Measurements from ENCODE around the gene SP110.

SP110 gene

GRCh38 chr2:230131366-230131765 is 88.4 kb downstream of the SP110 start:
- no peak for DNase-seq
- H3K9me3 ChIP-seq = no peaks in the 10 kb centered on the region
- H3K36me3 ChIP-seq = no peaks in the 10 kb centered on the region
- no peaks in the 10 kb centered on the region for H3K27me3 ChIP-seq
- no peaks in the 10 kb centered on the region for H3K4me1 ChIP-seq
- H3K4me3 ChIP-seq (ENCODE audit: low read depth, low read length) = no peak overlapping the region
- TF ChIP-seq CTCF (IDR thresholded peaks at IDR 0.05; ENCODE audit: low read depth, low read length) = no peak

GRCh38 chr2:230130668-230131364 is 89.0 kb downstream of the SP110 start:
- H3K9me3 ChIP-seq = no peaks in the 10 kb centered on the region
- H3K27me3 ChIP-seq = no peaks in the 10 kb centered on the region
- no peak overlapping the region for H3K4me3 ChIP-seq (ENCODE audit: low read depth, low read length)
- TF ChIP-seq CTCF (IDR thresholded peaks at IDR 0.05; ENCODE audit: low read depth, low read length) = no peak
- no peaks in the 10 kb centered on the region for H3K4me1 ChIP-seq
- peak; percentile 31 for DNase-seq
- H3K36me3 ChIP-seq = no peaks in the 10 kb centered on the region

GRCh38 chr2:230129343-230129742 is 90.4 kb downstream of the SP110 start:
- no peak for DNase-seq
- Histone ChIP-seq H3K9me3 (no peaks in the 10 kb centered on the region), H3K4me1 (no peaks in the 10 kb centered on the region), H3K27me3 (no peaks in the 10 kb centered on the region), H3K4me3 (ENCODE audit: low read depth, low read length) (no peak overlapping the region), H3K36me3 (no peaks in the 10 kb centered on the region)
- TF ChIP-seq CTCF (IDR thresholded peaks at IDR 0.05; ENCODE audit: low read depth, low read length) = no peak

- Histone ChIP-seq H3K4me1 (no peaks in the 10 kb centered on the region), H3K27me3 (no peaks in the 10 kb centered on the region), H3K36me3 (no peaks in the 10 kb centered on the region), H3K4me3 (ENCODE audit: low read depth, low read length) (no peak overlapping the region), H3K9me3 (no peaks in the 10 kb centered on the region)
- no peak for TF ChIP-seq CTCF (IDR thresholded peaks at IDR 0.05; ENCODE audit: low read depth, low read length)
- DNase-seq = no peak
These were observed 91.0 kb downstream of the SP110 start for GRCh38 chr2:230128623-230129342.

GRCh38 chr2:230127195-230127594 is 92.6 kb downstream of the SP110 start:
- TF ChIP-seq CTCF (IDR thresholded peaks at IDR 0.05; ENCODE audit: low read depth, low read length) = no peak
- no peaks in the 10 kb centered on the region for H3K4me1 ChIP-seq
- no peaks in the 10 kb centered on the region for H3K9me3 ChIP-seq
- DNase-seq = no peak
- H3K27me3 ChIP-seq = no peaks in the 10 kb centered on the region
- no peak overlapping the region for H3K4me3 ChIP-seq (ENCODE audit: low read depth, low read length)
- no peaks in the 10 kb centered on the region for H3K36me3 ChIP-seq
